OCI-M2 (cell line): ENCODE measurements around the gene KRTAP4-5.
"Not testable (repeated sequence)": the region's sequence is repeated elsewhere in the genome, so short reads cannot be mapped to it uniquely, and the experiment has no call there.

Experiments
- DNase-seq: peaks from one replicate; lab custom pipeline; 2025; ENCODE audit not compliant: unreplicated experiment; lab: John Stamatoyannopoulos, UW

KRTAP4-5 gene

GRCh38 chr17:41111151-41111885 is 38.3 kb downstream of the KRTAP4-5 start:
- DNase-seq: no peak

- not testable (repeated sequence) for DNase-seq
Measured at GRCh38 chr17:41108728-41109386, 40.8 kb downstream of the KRTAP4-5 start.

DNA sequence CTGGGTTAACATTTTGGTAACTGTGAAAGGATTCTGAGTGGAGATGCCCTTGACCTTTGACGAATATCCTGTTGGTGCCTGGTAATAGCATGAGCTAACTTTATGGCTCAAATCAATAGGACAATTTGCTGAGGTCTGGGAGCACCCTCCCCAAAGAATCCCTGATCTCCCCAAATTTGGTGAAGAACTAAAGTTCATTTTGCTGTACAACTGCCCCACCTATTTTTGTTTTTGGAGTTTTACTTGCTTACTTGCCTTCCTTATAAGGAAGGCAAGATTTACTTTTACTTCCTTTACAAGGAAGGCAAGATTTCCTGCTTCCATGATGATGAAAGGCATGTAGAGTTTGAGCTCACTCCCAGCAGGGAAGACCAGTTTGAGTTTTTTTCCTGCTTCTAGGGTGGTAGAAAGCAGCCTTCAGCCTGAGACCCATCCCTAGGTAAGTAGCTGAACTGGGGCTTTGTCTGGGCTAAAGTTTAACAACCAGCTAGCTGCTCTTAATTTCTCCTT is 41.6 kb downstream of the KRTAP4-5 start:
- no peak for DNase-seq

DNA sequence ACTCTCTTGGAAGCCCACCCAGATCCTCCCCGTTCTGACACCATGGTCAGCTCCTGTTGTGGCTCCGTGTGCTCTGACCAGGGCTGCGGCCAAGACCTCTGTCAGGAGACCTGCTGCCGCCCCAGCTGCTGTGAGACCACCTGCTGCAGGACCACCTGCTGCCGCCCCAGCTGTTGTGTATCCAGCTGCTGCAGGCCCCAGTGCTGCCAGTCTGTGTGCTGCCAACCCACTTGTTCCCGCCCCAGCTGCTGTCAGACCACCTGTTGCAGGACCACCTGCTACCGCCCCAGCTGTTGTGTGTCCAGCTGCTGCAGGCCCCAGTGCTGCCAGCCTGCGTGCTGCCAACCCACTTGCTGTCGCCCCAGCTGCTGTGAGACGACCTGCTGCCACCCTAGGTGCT is 44.3 kb downstream of the KRTAP4-5 start, which contains the start of gene KRTAP4-9:
KRTAP4-9 (plus strand) TSS at position 43 of the 400 bp plus-strand sequence; CDS start at position 43, 0 bp downstream.
- not testable (repeated sequence) for DNase-seq

DNA sequence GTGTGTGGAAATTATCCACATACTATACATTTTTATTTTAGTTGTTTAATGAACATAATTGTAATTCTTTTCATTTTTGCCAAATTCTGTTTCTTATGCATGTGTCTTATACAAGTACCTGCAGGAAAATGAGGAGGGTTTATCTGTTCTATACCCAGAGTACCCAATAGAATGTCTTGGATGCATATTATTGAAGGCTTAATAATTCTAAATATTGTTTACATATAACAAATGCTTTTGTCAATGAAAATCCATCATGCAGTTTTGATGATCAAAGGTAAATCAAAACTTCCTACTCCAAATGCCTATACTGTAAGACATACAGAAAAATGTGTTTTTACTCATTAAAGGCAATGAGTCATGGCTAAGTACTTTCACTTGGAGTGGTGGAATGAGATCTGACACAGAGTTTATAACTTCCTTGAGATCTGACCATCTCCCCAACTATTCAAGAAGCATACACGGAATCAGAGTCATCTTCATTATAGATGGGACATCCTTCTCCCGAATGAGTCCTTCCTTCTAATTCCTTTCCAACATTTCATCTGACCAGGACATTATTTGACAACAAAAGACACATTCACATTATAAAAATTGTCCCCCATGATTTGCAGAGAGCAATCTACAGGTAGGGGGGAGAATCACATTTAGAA is 45.1 kb downstream of the KRTAP4-5 start:
- not testable (repeated sequence) for DNase-seq

DNA sequence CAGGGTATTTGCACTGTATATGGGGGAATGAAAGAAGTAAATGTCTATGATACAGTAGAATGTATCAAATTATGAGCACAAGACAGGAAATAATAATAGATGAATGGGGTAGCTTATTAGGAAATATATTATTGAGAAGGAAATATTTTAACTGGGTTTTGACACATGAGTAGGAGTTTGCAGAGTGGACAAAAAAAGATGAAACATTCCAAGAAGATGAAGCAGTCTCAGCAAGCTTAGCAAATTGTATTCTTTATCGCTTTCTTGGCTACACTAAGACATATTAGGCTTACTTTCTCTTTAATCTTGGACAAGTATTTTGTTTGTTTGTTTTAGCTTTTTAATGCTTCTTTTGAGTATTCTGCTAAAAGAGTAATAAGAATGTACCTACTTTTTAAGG is 45.7 kb downstream of the KRTAP4-5 start:
- DNase-seq: no peak

DNA sequence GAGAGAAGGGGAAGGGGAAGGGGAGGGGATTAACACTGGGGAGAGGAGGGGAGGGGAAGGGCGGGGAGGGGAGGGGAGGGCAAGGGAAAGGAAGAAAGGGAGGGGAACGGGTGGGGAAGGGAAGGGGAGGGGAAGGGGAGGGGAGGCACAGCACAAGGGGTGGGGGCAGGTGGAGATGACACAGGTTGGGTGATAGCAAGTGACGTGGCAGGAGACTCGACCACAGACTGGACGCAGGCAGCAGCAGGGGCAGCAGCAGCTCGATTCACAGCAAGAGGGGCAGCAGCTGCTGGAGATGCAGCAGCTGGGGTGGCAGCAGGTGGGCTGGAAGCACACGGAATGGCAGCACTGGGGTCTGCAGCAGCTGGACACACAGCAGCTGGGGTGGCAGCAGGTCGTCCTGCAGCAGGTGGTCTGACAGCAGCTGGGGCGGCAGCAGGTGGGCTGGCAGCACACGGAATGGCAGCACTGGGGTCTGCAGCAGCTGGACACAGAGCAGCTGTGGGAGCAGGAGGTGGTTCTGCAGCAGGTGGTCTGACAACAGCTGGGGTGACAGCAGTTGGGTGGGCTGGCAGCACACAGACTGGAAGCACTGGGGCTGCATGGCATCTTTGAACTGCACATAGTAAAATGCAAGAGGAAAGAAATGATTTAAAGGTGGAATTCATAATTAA is 47.9 kb downstream of the KRTAP4-5 start, which contains the start of gene KRTAP4-16:
KRTAP4-16 (minus strand) TSS at position 624 of the 674 bp plus-strand sequence; CDS start at position 624, 0 bp downstream.
- no peak for DNase-seq

DNA sequence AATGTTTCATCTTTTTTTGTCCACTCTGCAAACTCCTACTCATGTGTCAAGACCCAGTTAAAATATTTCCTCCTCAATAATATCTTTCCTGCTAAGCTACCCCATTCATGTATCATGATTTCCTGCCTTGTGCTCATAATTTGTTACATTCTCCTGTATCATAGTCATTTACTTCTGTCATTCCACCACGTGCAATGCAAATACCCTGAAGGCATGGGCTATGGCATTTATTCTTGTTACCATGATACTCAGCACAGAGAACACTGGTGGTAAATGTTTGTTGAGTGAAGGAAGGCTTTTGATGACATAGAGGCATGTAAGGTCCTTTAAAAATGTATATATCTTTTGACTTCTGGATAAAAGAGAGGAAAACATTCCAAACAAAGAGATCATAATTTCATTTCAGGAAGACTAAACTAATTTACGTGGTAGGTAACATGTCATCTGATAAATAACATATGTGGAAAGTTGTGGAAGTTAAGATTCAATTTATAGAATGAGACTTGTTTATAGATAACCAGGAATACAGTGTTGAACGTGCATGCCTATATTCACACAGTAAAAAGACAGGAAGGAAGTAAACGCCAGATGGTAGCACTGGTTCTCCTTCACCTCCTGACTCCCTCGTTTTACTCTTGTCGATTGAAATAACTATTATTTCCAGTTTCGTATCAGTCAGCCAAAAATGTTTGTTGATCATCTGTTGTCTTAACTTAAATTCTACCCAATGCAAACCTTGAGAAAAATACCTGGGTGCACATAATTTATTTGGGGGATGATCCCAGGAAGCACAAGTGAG is 49.7 kb downstream of the KRTAP4-5 start:
- DNase-seq: not testable (repeated sequence)
